ENCODE measurements around the gene PSMB9. TPM values are rescaled to one million over a fixed set of nuclear protein-coding genes. Genes with fewer than 3 reads are reported as not detected.

The PSMB9 gene
- total RNA-seq, 2 experiments from 2014 or later, result 210 to 282 TPM

DNA sequence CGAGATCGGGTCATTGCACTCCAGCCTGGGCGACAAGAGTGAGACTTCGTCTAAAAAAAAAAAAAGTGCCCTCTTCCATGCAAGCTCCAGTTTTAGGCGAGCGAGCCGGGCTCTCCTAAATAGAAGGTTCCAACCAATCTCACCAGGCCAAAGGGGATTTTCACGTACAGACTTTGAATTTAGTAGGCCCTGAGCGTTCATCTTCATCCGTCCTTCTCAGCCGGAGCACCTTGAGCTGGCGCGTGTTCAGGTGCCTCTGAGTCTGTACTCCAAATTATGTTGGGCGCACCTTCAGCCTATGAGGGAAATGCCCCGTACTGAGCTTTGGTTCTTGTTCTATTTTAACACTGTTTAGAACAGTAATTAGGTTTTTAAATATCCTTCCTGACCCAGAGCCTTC is 14.6 kb upstream of the PSMB9 start:
- ATAC-seq, result no peak
- Mint-ChIP-seq H3K36me3 (ENCODE audit: low read depth) (peaks cover 82% of the 10 kb centered on the region), H3K27ac (peak overlapping the region; percentile 94), H3K4me3 (peak overlapping the region; percentile 95), H3K27me3 (no peaks in the 10 kb centered on the region), H3K9me3 (ENCODE audit: low read depth) (no peaks in the 10 kb centered on the region), H3K4me1 (peaks cover 69% of the 10 kb centered on the region)
- intact Hi-C loops (cut with DNase I, micrococcal nuclease), result loop anchor here in 1 of 2 experiments (2.0 to 5.0 kb wide), 3 partner anchors 55 to 712 kb away; partner anchors contain the start of gene ATF6B
- POLR2A ChIA-PET, result interaction anchor here (1.2 to 4.4 kb wide), 6 partner anchors 15 to 145 kb away, joined by 3 to 57 read pairs (median 18); partner anchors contain the start of genes PSMB9 and TAP1
- DNase-seq, result no peak
- CTCF ChIA-PET, result interaction anchor here (0.7 to 10.8 kb wide), 19 partner anchors 8 to 644 kb away, joined by 3 to 253 read pairs (median 13); partner anchors contain the start of genes HLA-DMA, HLA-DMB, PSMB9 and TAP1

- peak overlapping the region; percentile 97 for H3K27ac Mint-ChIP-seq
- ATAC-seq, result peak; percentile 2
- peak overlapping the region; percentile 95 for H3K4me3 Mint-ChIP-seq
- peaks cover 57% of the 10 kb centered on the region for H3K4me1 Mint-ChIP-seq
- H3K27me3 Mint-ChIP-seq, result no peaks in the 10 kb centered on the region
- peak; percentile 71 for DNase-seq
- ChIA-PET POLR2A (interaction anchor here (1.2 to 4.4 kb wide), 3 partner anchors 13 to 132 kb away, joined by 3 to 40 read pairs (median 4); partner anchors contain the start of genes PSMB9 and TAP1), CTCF (interaction anchor here (3.1 to 10.8 kb wide), 4 partner anchors 9 to 143 kb away, joined by 31 to 253 read pairs (median 143); partner anchors contain the start of genes PSMB9 and TAP1)
- peaks cover 81% of the 10 kb centered on the region for H3K36me3 Mint-ChIP-seq (ENCODE audit: low read depth)
- intact Hi-C loops (cut with DNase I, micrococcal nuclease), result loop anchor here (5.0 kb wide), 5 partner anchors 472 to 1173 kb away; partner anchors contain the start of genes AGPAT1 (in 2 of the 2), RNF5 (in 2 of the 2), CSNK2B (in 1 of the 2) and LY6G5B (in 1 of the 2)
- no peaks in the 10 kb centered on the region for H3K9me3 Mint-ChIP-seq (ENCODE audit: low read depth)
Observed at GRCh38 chr6:32840604-32841246, 13.3 kb upstream of the PSMB9 start.

GRCh38 chr6:32842021-32842650 is 11.9 kb upstream of the PSMB9 start:
- Mint-ChIP-seq H3K27ac (peak overlapping the region; percentile 97), H3K27me3 (no peaks in the 10 kb centered on the region), H3K36me3 (ENCODE audit: low read depth) (peaks cover 82% of the 10 kb centered on the region), H3K4me1 (peaks cover 55% of the 10 kb centered on the region), H3K9me3 (ENCODE audit: low read depth) (no peaks in the 10 kb centered on the region), H3K4me3 (peak overlapping the region; percentile 95)
- ATAC-seq (no peak), DNase-seq (no peak)
- intact Hi-C loops (cut with DNase I, micrococcal nuclease), result loop anchor here (5.0 kb wide), 5 partner anchors 470 to 1175 kb away; partner anchors contain the start of genes AGPAT1 (in 2 of the 2), RNF5 (in 2 of the 2), CSNK2B (in 1 of the 2) and LY6G5B (in 1 of the 2)
- ChIA-PET POLR2A (interaction anchor here (0.9 to 1.0 kb wide), 2 partner anchors 11 to 130 kb away, joined by 3 to 4 read pairs; partner anchors contain the start of genes PSMB9 and TAP1), CTCF (interaction anchor here (0.6 to 10.8 kb wide), 8 partner anchors 14 to 665 kb away, joined by 3 to 253 read pairs (median 3); partner anchors contain the start of genes PSMB9 and TAP1)

GRCh38 chr6:32842690-32843089 is 11.3 kb upstream of the PSMB9 start:
- CTCF ChIA-PET, result interaction anchor here (0.6 to 10.8 kb wide), 8 partner anchors 14 to 665 kb away, joined by 3 to 253 read pairs (median 3); partner anchors contain the start of genes PSMB9 and TAP1
- H3K27me3 Mint-ChIP-seq, result no peaks in the 10 kb centered on the region

GRCh38 chr6:32843331-32843978 is 10.5 kb upstream of the PSMB9 start:
- ChIA-PET CTCF (interaction anchor here (0.6 to 10.8 kb wide), 5 partner anchors 13 to 143 kb away, joined by 3 to 253 read pairs (median 5); partner anchors contain the start of genes PSMB9 and TAP1), POLR2A (interaction anchor here (1.1 to 3.6 kb wide), 4 partner anchors 11 to 480 kb away, joined by 3 to 69 read pairs (median 34); partner anchors contain the start of genes HSD17B8, PSMB9 and TAP1)
- intact Hi-C loops (cut with DNase I, micrococcal nuclease), result loop anchor here (5.0 kb wide), 5 partner anchors 469 to 1176 kb away; partner anchors contain the start of genes AGPAT1 (in 2 of the 2), RNF5 (in 2 of the 2), CSNK2B (in 1 of the 2) and LY6G5B (in 1 of the 2)
- no peak for DNase-seq
- ATAC-seq, result no peak
- peak overlapping the region; percentile 95 for H3K4me3 Mint-ChIP-seq
- H3K27ac Mint-ChIP-seq, result peak overlapping the region; percentile 97
- H3K36me3 Mint-ChIP-seq (ENCODE audit: low read depth), result peaks cover 89% of the 10 kb centered on the region
- no peaks in the 10 kb centered on the region for H3K9me3 Mint-ChIP-seq (ENCODE audit: low read depth)
- H3K4me1 Mint-ChIP-seq, result peaks cover 64% of the 10 kb centered on the region
- H3K27me3 Mint-ChIP-seq, result no peaks in the 10 kb centered on the region

More at GRCh38 chr6:32842690-32843089, 11.3 kb upstream of the PSMB9 start:
- Mint-ChIP-seq H3K36me3 (ENCODE audit: low read depth) (peaks cover 82% of the 10 kb centered on the region), H3K4me1 (peaks cover 56% of the 10 kb centered on the region), H3K27ac (peak overlapping the region; percentile 97), H3K9me3 (ENCODE audit: low read depth) (no peaks in the 10 kb centered on the region), H3K4me3 (peak overlapping the region; percentile 95)
- DNase-seq (no peak), ATAC-seq (no peak)
- intact Hi-C loops (cut with DNase I, micrococcal nuclease), result loop anchor here (5.0 kb wide), 5 partner anchors 470 to 1175 kb away; partner anchors contain the start of genes AGPAT1 (in 2 of the 2), RNF5 (in 2 of the 2), CSNK2B (in 1 of the 2) and LY6G5B (in 1 of the 2)
- POLR2A ChIA-PET, result interaction anchor here (0.9 to 1.0 kb wide), 2 partner anchors 11 to 129 kb away, joined by 3 to 4 read pairs; partner anchors contain the start of genes PSMB9 and TAP1

- intact Hi-C loops (cut with DNase I, micrococcal nuclease), result loop anchor here (1.0 to 5.0 kb wide), 12 partner anchors 9 to 1177 kb away; partner anchors contain the start of genes AGPAT1 (in 2 of the 2), RNF5 (in 2 of the 2), CSNK2B (in 1 of the 2) and FKBPL (in 1 of the 2)
- peak within 1 kb of the TSS; percentile 97 for H3K27ac Mint-ChIP-seq
Observed at GRCh38 chr6:32843979-32844838, 9.8 kb upstream of the PSMB9 start, which contains the start of gene PSMB8. Gene PSMB8, minus strand, starts transcription at chr6:32844047. Its CDS starts 51 bp downstream, at chr6:32843996.

GRCh38 chr6:32844839-32845383 is 9.1 kb upstream of the PSMB9 start:
- H3K36me3 Mint-ChIP-seq (ENCODE audit: low read depth), result peaks cover 94% of the 10 kb centered on the region
- ATAC-seq (peak; percentile 0), DNase-seq (no peak)
- intact Hi-C loops (cut with DNase I, micrococcal nuclease), result loop anchor here (1.0 to 5.0 kb wide), 12 partner anchors 8 to 1178 kb away; partner anchors contain the start of genes AGPAT1 (in 2 of the 2), RNF5 (in 2 of the 2), CSNK2B (in 1 of the 2) and FKBPL (in 1 of the 2)
- POLR2A ChIA-PET, result interaction anchor here (0.7 to 3.6 kb wide), 10 partner anchors 9 to 1105 kb away, joined by 3 to 69 read pairs (median 4); partner anchors contain the start of genes HSD17B8, PSMB9 and TAP1
- H3K27me3 Mint-ChIP-seq, result no peaks in the 10 kb centered on the region
- H3K27ac Mint-ChIP-seq, result peak overlapping the region; percentile 97
- H3K4me1 Mint-ChIP-seq, result peaks cover 64% of the 10 kb centered on the region
- H3K4me3 Mint-ChIP-seq, result peak overlapping the region; percentile 95
- CTCF ChIA-PET, result interaction anchor here (0.6 to 10.8 kb wide), 10 partner anchors 12 to 140 kb away, joined by 3 to 240 read pairs (median 4); partner anchors contain the start of genes HLA-DMA, HLA-DOB, PSMB9 and TAP1
- no peaks in the 10 kb centered on the region for H3K9me3 Mint-ChIP-seq (ENCODE audit: low read depth)

More at GRCh38 chr6:32843979-32844838, 9.8 kb upstream of the PSMB9 start, which contains the start of gene PSMB8:
- ChIA-PET POLR2A (interaction anchor here (1.1 to 3.6 kb wide), 8 partner anchors 10 to 479 kb away, joined by 3 to 69 read pairs (median 4); partner anchors contain the start of genes HSD17B8, PSMB9 and TAP1), CTCF (interaction anchor here (0.7 to 10.8 kb wide), 7 partner anchors 12 to 140 kb away, joined by 3 to 240 read pairs (median 9); partner anchors contain the start of genes HLA-DMA, PSMB9 and TAP1)
- H3K27me3 Mint-ChIP-seq, result no peaks in the 10 kb centered on the region
- DNase-seq (peak; percentile 99), ATAC-seq (peak; percentile 73)
- H3K4me1 Mint-ChIP-seq, result peaks cover 66% of the 10 kb centered on the region
- peak within 1 kb of the TSS; percentile 95 for H3K4me3 Mint-ChIP-seq
- no peaks in the 10 kb centered on the region for H3K9me3 Mint-ChIP-seq (ENCODE audit: low read depth)
- peaks cover 95% of the 10 kb centered on the region for H3K36me3 Mint-ChIP-seq (ENCODE audit: low read depth)

DNA sequence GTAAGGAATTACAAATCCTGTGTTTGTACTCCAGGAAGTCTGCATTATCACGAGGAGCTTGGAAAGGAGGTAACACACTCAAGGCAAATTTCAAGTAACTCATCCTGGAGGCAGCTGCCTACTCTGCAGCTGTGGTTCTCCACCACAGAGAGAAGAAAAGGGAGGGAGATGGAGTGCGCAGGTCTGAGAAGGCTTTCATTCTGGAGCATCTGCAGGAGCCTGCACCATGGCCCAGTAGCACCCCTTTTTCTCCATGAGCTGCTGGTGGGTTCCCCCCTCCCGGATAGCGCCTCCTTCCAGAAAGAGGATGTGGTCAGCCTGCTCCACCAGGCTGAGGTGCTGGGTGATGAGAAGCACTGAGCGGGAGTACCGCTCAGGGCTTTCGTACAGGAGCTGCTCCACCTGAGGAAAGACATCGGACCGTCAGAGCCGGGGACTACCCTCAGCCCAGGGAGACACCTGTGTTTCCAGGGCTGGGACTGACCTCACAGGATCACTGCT is 8.6 kb upstream of the PSMB9 start:
- Mint-ChIP-seq H3K27me3 (no peaks in the 10 kb centered on the region), H3K27ac (peak overlapping the region; percentile 97), H3K9me3 (ENCODE audit: low read depth) (no peaks in the 10 kb centered on the region), H3K4me3 (peak overlapping the region; percentile 95), H3K36me3 (ENCODE audit: low read depth) (peaks cover 94% of the 10 kb centered on the region), H3K4me1 (peaks cover 64% of the 10 kb centered on the region)
- ChIA-PET CTCF (interaction anchor here (0.6 to 10.8 kb wide), 10 partner anchors 11 to 139 kb away, joined by 3 to 240 read pairs (median 4); partner anchors contain the start of genes HLA-DMA, HLA-DOB, PSMB9 and TAP1), POLR2A (interaction anchor here (0.5 to 3.6 kb wide), 11 partner anchors 9 to 1105 kb away, joined by 3 to 69 read pairs (median 4); partner anchors contain the start of genes PSMB9 and TAP1)
- ATAC-seq, result peak; percentile 29
- intact Hi-C loops (cut with DNase I, micrococcal nuclease), result loop anchor here (2.0 kb wide), 3 partner anchors 127 to 715 kb away; partner anchors contain the start of genes FKBPL (in 1 of the 2), RXRB (in 1 of the 2) and SLC39A7 (in 1 of the 2)
- peak; percentile 73 for DNase-seq
